ENCODE measurements around the gene GSC2. TPM values are rescaled to one million over a fixed set of nuclear protein-coding genes. Genes with fewer than 3 reads are reported as not detected.
"Not testable (repeated sequence)": the region's sequence is repeated elsewhere in the genome, so short reads cannot be mapped to it uniquely, and the experiment has no call there.

GSC2 gene
- total RNA-seq, 2 donors from 2014 or later = 11.9 TPM; not detected in 1

- TF ChIP-seq POLR2AphosphoS5 (IDR thresholded peaks at IDR 0.05) (no peak), POLR2A (IDR thresholded peaks at IDR 0.05) (no peak), CTCF (IDR thresholded peaks at IDR 0.05) (no peak)
- Histone ChIP-seq H3K36me3 (no peaks in the 10 kb centered on the region), H3K4me3 (no peak overlapping the region), H3K9me3 (no peaks in the 10 kb centered on the region), H3K27ac (no peak overlapping the region), H3K4me1 (replicated peaks) (no peaks in the 10 kb centered on the region), H3K27me3 (replicated peaks; ENCODE audit: insufficient read depth) (peaks cover 2% of the 10 kb centered on the region)
- WGBS = 76% methylated on average over 8 of the region's 8 CpGs
- no peak for DNase-seq (ENCODE audit: low spot score)
- intact Hi-C loops (cut with DNase I) = no loop called here
These were observed 16.3 kb upstream of the GSC2 start for GRCh38 chr22:19166421-19166820.

- intact Hi-C loops (cut with DNase I) = no loop called here
- no peaks in the 10 kb centered on the region for H3K36me3 ChIP-seq
- H3K4me1 ChIP-seq (replicated peaks) = no peaks in the 10 kb centered on the region
- DNase-seq (ENCODE audit: low spot score) = no peak
- H3K27ac ChIP-seq = no peak overlapping the region
- H3K27me3 ChIP-seq (replicated peaks; ENCODE audit: insufficient read depth) = peaks cover 2% of the 10 kb centered on the region
- H3K4me3 ChIP-seq = no peak overlapping the region
- 92% methylated on average over 6 of the region's 6 CpGs for WGBS
- H3K9me3 ChIP-seq = no peaks in the 10 kb centered on the region
- TF ChIP-seq CTCF (IDR thresholded peaks at IDR 0.05) (no peak), POLR2AphosphoS5 (IDR thresholded peaks at IDR 0.05) (no peak), POLR2A (IDR thresholded peaks at IDR 0.05) (no peak)
These were observed 14.3 kb upstream of the GSC2 start for GRCh38 chr22:19164425-19164824.

GRCh38 chr22:19158649-19159048 is 8.6 kb upstream of the GSC2 start:
- 85% methylated on average over 11 of the region's 11 CpGs for WGBS
- H3K9me3 ChIP-seq; H3K36me3 ChIP-seq; H3K27ac ChIP-seq; H3K27me3 ChIP-seq (replicated peaks; ENCODE audit: insufficient read depth); intact Hi-C loops (cut with DNase I); H3K4me1 ChIP-seq (replicated peaks); H3K4me3 ChIP-seq; DNase-seq (ENCODE audit: low spot score): not testable (repeated sequence)

GRCh38 chr22:19156109-19156508 is 6.0 kb upstream of the GSC2 start:
- DNase-seq (ENCODE audit: low spot score); H3K4me3 ChIP-seq; H3K4me1 ChIP-seq (replicated peaks); H3K27ac ChIP-seq; intact Hi-C loops (cut with DNase I); H3K27me3 ChIP-seq (replicated peaks; ENCODE audit: insufficient read depth); H3K36me3 ChIP-seq; H3K9me3 ChIP-seq: not testable (repeated sequence)
- 80% methylated on average over 9 of the region's 9 CpGs for WGBS

GRCh38 chr22:19152942-19153883 is 3.1 kb upstream of the GSC2 start:
- no peaks in the 10 kb centered on the region for H3K36me3 ChIP-seq
- intact Hi-C loops (cut with DNase I) = no loop called here
- H3K27ac ChIP-seq = no peak overlapping the region
- no peak overlapping the region for H3K4me3 ChIP-seq
- H3K9me3 ChIP-seq = no peaks in the 10 kb centered on the region
- no peak for TF ChIP-seq POLR2AphosphoS5 (IDR thresholded peaks at IDR 0.05)
- H3K27me3 ChIP-seq (replicated peaks; ENCODE audit: insufficient read depth) = peaks cover 11% of the 10 kb centered on the region
- peaks cover 3% of the 10 kb centered on the region for H3K4me1 ChIP-seq (replicated peaks)
- DNase-seq (ENCODE audit: low spot score) = no peak
- WGBS = 57% methylated on average over 11 of the region's 11 CpGs

- Histone ChIP-seq H3K36me3 (no peaks in the 10 kb centered on the region), H3K9me3 (no peaks in the 10 kb centered on the region), H3K4me1 (replicated peaks) (peaks cover 3% of the 10 kb centered on the region), H3K4me3 (no peak overlapping the region), H3K27ac (no peak overlapping the region), H3K27me3 (replicated peaks; ENCODE audit: insufficient read depth) (peaks cover 11% of the 10 kb centered on the region)
- TF ChIP-seq POLR2A (IDR thresholded peaks at IDR 0.05) (no peak), CTCF (IDR thresholded peaks at IDR 0.05) (no peak), POLR2AphosphoS5 (IDR thresholded peaks at IDR 0.05) (no peak)
- no peak for DNase-seq (ENCODE audit: low spot score)
- WGBS = 66% methylated on average over 10 of the region's 10 CpGs
- intact Hi-C loops (cut with DNase I) = no loop called here
These were observed 1.5 kb upstream of the GSC2 start for GRCh38 chr22:19151329-19152191.

Measured in prostate gland (tissue), 2 donors.